Neuronal stem cell (in vitro differentiated cells): Measurements from ENCODE around the gene WWOX.

ENCODE experiments used
- DNase-seq: peaks from one replicate; pipeline ENCODE4 v3.0.0-alpha.2; 2013; ENCODE audit warnings: low spot score
- H2AFZ ChIP-seq: one replicate; pipeline ENCODE4 v1.6.1; 2013; ENCODE audit warnings: mild to moderate bottlenecking, low read length, inconsistent platforms
- H2AK5ac ChIP-seq: 2 replicates; pipeline ENCODE4 v1.6.1; 2013; ENCODE audit warnings: low read depth, mild to moderate bottlenecking, inconsistent platforms, low read length, moderate library complexity, mixed read lengths
- H2BK120ac ChIP-seq: 2 replicates; pipeline ENCODE4 v1.6.1; 2013; ENCODE audit warnings: low read depth, mild to moderate bottlenecking, inconsistent platforms, low read length, moderate library complexity, mixed read lengths
- H2BK12ac ChIP-seq: one replicate; pipeline ENCODE4 v1.6.1; 2013; ENCODE audit warnings: low read length, inconsistent platforms
- H2BK15ac ChIP-seq: 2 replicates; pipeline ENCODE4 v1.6.1; 2013; ENCODE audit warnings: mild to moderate bottlenecking, low read length, inconsistent platforms, mixed read lengths
- H2BK5ac ChIP-seq: one replicate; pipeline ENCODE4 v1.6.1; 2013; ENCODE audit warnings: inconsistent platforms, mild to moderate bottlenecking, low read length, moderate library complexity
- H3K14ac ChIP-seq: one replicate; pipeline ENCODE4 v1.6.1; 2013; ENCODE audit warnings: low read length, inconsistent platforms
- H3K18ac ChIP-seq: 2 replicates; pipeline ENCODE4 v1.6.1; 2013; ENCODE audit warnings: low read length, inconsistent platforms
- H3K23ac ChIP-seq: 2 replicates; pipeline ENCODE4 v1.6.1; 2013; ENCODE audit warnings: low read depth, mild to moderate bottlenecking, mixed read lengths, low read length, inconsistent platforms; ENCODE audit not compliant: poor library complexity
- H3K27ac ChIP-seq: replicated peaks from 3 replicates; pipeline ENCODE4 v1.5.1; 2013; ENCODE audit warnings: low read length, inconsistent platforms
- H3K27me3 ChIP-seq, 3 experiments: 2 replicates each; pipeline ENCODE4 v1.6.1; 2013; ENCODE audit warnings: low read length in 3 of 3, mild to moderate bottlenecking in 2 of 3, inconsistent platforms in 1 of 3, low read depth in 1 of 3, mixed read lengths in 1 of 3, moderate library complexity in 1 of 3; ENCODE audit not compliant: control insufficient read depth in 3 of 3, insufficient read depth in 3 of 3
- H3K36me3 ChIP-seq, 2 donors: replicated peaks in 1 of 2; 2 replicates each; pipeline ENCODE4 v1.6.1; 2013; ENCODE audit warnings: low read length in 2 of 2; ENCODE audit not compliant: control insufficient read depth in 2 of 2, insufficient read depth in 2 of 2
- H3K4ac ChIP-seq: 2 replicates; pipeline ENCODE4 v1.6.1; 2013; ENCODE audit warnings: inconsistent platforms, mild to moderate bottlenecking, low read length, moderate library complexity
- H3K4me1 ChIP-seq, 2 donors: 1 replicate in 1 of 2; 2 replicates in 1 of 2; pipeline ENCODE4 v1.6.1; 2013; ENCODE audit warnings: low read length in 2 of 2, low read depth in 1 of 2; ENCODE audit not compliant: control insufficient read depth in 2 of 2, insufficient read depth in 1 of 2
- H3K4me2 ChIP-seq: one replicate; pipeline ENCODE4 v1.6.1; 2013; ENCODE audit warnings: mild to moderate bottlenecking, low read length, inconsistent platforms; ENCODE audit not compliant: insufficient read depth, poor library complexity, severe bottlenecking
- H3K4me3 ChIP-seq, 2 donors: 2 replicates each; pipeline ENCODE4 v1.5.1; 2013; ENCODE audit warnings: low read length in 2 of 2, mild to moderate bottlenecking in 2 of 2, inconsistent platforms in 1 of 2, moderate library complexity in 1 of 2
- H3K79me1 ChIP-seq: one replicate; pipeline ENCODE4 v1.6.1; 2013; ENCODE audit warnings: low read depth, mild to moderate bottlenecking, inconsistent platforms, low read length, moderate library complexity
- H3K9ac ChIP-seq: one replicate; pipeline ENCODE4 v1.6.1; 2013; ENCODE audit warnings: mild to moderate bottlenecking, low read depth, low read length, inconsistent platforms; ENCODE audit not compliant: poor library complexity
- H3K9me3 ChIP-seq, 2 donors: replicated peaks in 1 of 2; 2 replicates each; pipeline versions ENCODE3 to v1.6.1; 2013; ENCODE audit warnings: low read length in 2 of 2, mild to moderate bottlenecking in 2 of 2, inconsistent platforms in 1 of 2, low read depth in 1 of 2, mixed read lengths in 1 of 2, moderate library complexity in 1 of 2; ENCODE audit not compliant: control insufficient read depth in 2 of 2, insufficient read depth in 1 of 2
- H4K8ac ChIP-seq: one replicate; pipeline ENCODE4 v1.6.1; 2013; ENCODE audit warnings: low read depth, mild to moderate bottlenecking, inconsistent platforms, low read length, moderate library complexity
- H4K91ac ChIP-seq: one replicate; pipeline ENCODE4 v1.6.1; 2013; ENCODE audit warnings: low read length, low read depth, mild to moderate bottlenecking, inconsistent platforms; ENCODE audit not compliant: poor library complexity
- WGBS, 2 donors: extraction: QIAGEN DNeasy Blood & Tissue Kit; methylation state at CpG; one replicate each; pipeline ENCODE4 v1.1.7; 2013; ENCODE audit warnings: missing lambda C conversion rate in 2 of 2, mixed read lengths in 1 of 2; ENCODE audit not compliant: insufficient read length in 2 of 2, insufficient replicate concordance in 1 of 2; ENCODE audit errors: extremely low coverage in 2 of 2; 5-methylcytosine and 5-hydroxymethylcytosine counted together

The WWOX gene

GRCh38 chr16:78362524-78363135 is 263.2 kb downstream of the WWOX start:
- Histone ChIP-seq H3K4me1 (no peaks in the 10 kb centered on the region), H2AK5ac (no peak overlapping the region), H3K23ac (no peak overlapping the region), H4K8ac (no peak overlapping the region), H3K4ac (no peak overlapping the region), H2BK120ac (no peak overlapping the region), H2BK15ac (no peak overlapping the region), H3K14ac (no peak overlapping the region), H2BK12ac (no peak overlapping the region), H2BK5ac (no peak overlapping the region), H3K79me1 (no peaks in the 10 kb centered on the region), H3K4me2 (no peak overlapping the region), H4K91ac (no peak overlapping the region), H3K9me3 (no peaks in the 10 kb centered on the region), H3K18ac (no peak overlapping the region), H3K27me3 (no peaks in the 10 kb centered on the region), H3K36me3 (no peaks in the 10 kb centered on the region), H2AFZ (no peak overlapping the region), H3K27ac (no peak overlapping the region), H3K9ac (no peak overlapping the region), H3K4me3 (no peak overlapping the region)
- DNase-seq, result no peak
- WGBS, 2 donors, result no CpG with 5 or more reads among the region's 6 CpGs

- Histone ChIP-seq H4K8ac (no peak overlapping the region), H2BK15ac (no peak overlapping the region), H3K79me1 (no peaks in the 10 kb centered on the region), H3K4me2 (no peak overlapping the region), H2BK5ac (no peak overlapping the region), H3K4me3 (no peak overlapping the region), H2BK120ac (no peak overlapping the region), H3K4me1 (peaks cover 3 to 10% of the 10 kb centered on the region in 2 donors), H4K91ac (no peak overlapping the region), H3K36me3 (no peaks in the 10 kb centered on the region), H3K18ac (no peak overlapping the region), H3K14ac (no peak overlapping the region), H3K9ac (no peak overlapping the region), H2BK12ac (no peak overlapping the region), H3K27ac (no peak overlapping the region), H2AK5ac (no peak overlapping the region), H3K4ac (no peak overlapping the region), H3K27me3 (no peaks in the 10 kb centered on the region), H3K23ac (no peak overlapping the region), H2AFZ (no peak overlapping the region), H3K9me3 (no peaks in the 10 kb centered on the region)
- no CpG with 5 or more reads among the region's 12 CpGs for WGBS, 2 donors
- no peak for DNase-seq
Observed at GRCh38 chr16:78363843-78364555, 264.5 kb downstream of the WWOX start.

GRCh38 chr16:78364556-78364880 is 265.1 kb downstream of the WWOX start:
- no peaks in the 10 kb centered on the region for H3K79me1 ChIP-seq
- no peaks in the 10 kb centered on the region for H3K27me3 ChIP-seq
- no peak overlapping the region for H2BK5ac ChIP-seq
- no peak overlapping the region for H3K9ac ChIP-seq
- no peak overlapping the region for H3K14ac ChIP-seq
- no peak overlapping the region for H3K4ac ChIP-seq
- no peak overlapping the region for H2AFZ ChIP-seq
- H2BK120ac ChIP-seq, result no peak overlapping the region
- H3K27ac ChIP-seq, result no peak overlapping the region
- no peak overlapping the region for H2AK5ac ChIP-seq
- peaks cover 3 to 13% of the 10 kb centered on the region in 2 donors for H3K4me1 ChIP-seq
- no peak overlapping the region for H2BK15ac ChIP-seq
- no CpG with 5 or more reads among the region's 3 CpGs for WGBS, 2 donors
- H3K9me3 ChIP-seq, result no peaks in the 10 kb centered on the region
- no peak overlapping the region for H3K4me3 ChIP-seq
- H3K4me2 ChIP-seq, result no peak overlapping the region
- no peak overlapping the region for H3K23ac ChIP-seq
- no peak for DNase-seq
- no peak overlapping the region for H2BK12ac ChIP-seq
- H3K18ac ChIP-seq, result no peak overlapping the region
- H4K8ac ChIP-seq, result no peak overlapping the region
- no peak overlapping the region for H4K91ac ChIP-seq
- H3K36me3 ChIP-seq, result no peaks in the 10 kb centered on the region

- no peaks in the 10 kb centered on the region for H3K36me3 ChIP-seq
- no peak for DNase-seq
- peaks cover 3 to 13% of the 10 kb centered on the region in 2 donors for H3K4me1 ChIP-seq
- no peak overlapping the region for H3K9ac ChIP-seq
- no peak overlapping the region for H3K14ac ChIP-seq
- no peak overlapping the region for H4K8ac ChIP-seq
- no peak overlapping the region for H2AK5ac ChIP-seq
- no peaks in the 10 kb centered on the region for H3K79me1 ChIP-seq
- no peak overlapping the region for H2BK15ac ChIP-seq
- no peaks in the 10 kb centered on the region for H3K27me3 ChIP-seq
- no peak overlapping the region for H3K18ac ChIP-seq
- no peak overlapping the region for H3K23ac ChIP-seq
- no peaks in the 10 kb centered on the region for H3K9me3 ChIP-seq
- H2BK5ac ChIP-seq, result no peak overlapping the region
- H2BK120ac ChIP-seq, result no peak overlapping the region
- H4K91ac ChIP-seq, result no peak overlapping the region
- no CpG with 5 or more reads among the region's 2 CpGs for WGBS, 2 donors
- no peak overlapping the region for H3K4ac ChIP-seq
- H2BK12ac ChIP-seq, result no peak overlapping the region
- H3K4me2 ChIP-seq, result no peak overlapping the region
- H3K27ac ChIP-seq, result no peak overlapping the region
- no peak overlapping the region for H3K4me3 ChIP-seq
- H2AFZ ChIP-seq, result no peak overlapping the region
Observed at GRCh38 chr16:78365366-78365765, 265.9 kb downstream of the WWOX start.
